Activated B cell treated with CpG ODN at 0.5 μM for 24 hours (primary cell): Measurements from ENCODE around the gene MAFB. TPM values are rescaled to one million over a fixed set of nuclear protein-coding genes. Genes with fewer than 3 reads are reported as not detected.

ENCODE experiments used
- ATAC-seq: fragments of 200-7000 bp; cut with Tn5 transposase; one replicate; pipeline ENCODE4 v1.10.0; 2021; ENCODE audit warnings: low read depth, mild to moderate bottlenecking, moderate library complexity
- CTCF ChIA-PET: fragments of 350-600 bp; sonication (Branson Sonifier 250); formaldehyde crosslinking; loops from one replicate; lab custom pipeline; 2021; ENCODE audit warnings: antibody characterized with exemption; lab: Charles Lee
- POLR2A ChIA-PET: fragments of 350-600 bp; sonication (Branson Sonifier 250); formaldehyde crosslinking; loops from one replicate; lab custom pipeline; 2021; ENCODE audit warnings: antibody characterized with exemption; lab: Charles Lee
- DNase-seq: peaks from one replicate; pipeline ENCODE4 v3.0.0; 2022
- H3K27ac Mint-ChIP-seq: one replicate; pipeline ENCODE4 v1.8.0; 2020; ENCODE audit warnings: mixed read lengths
- H3K27me3 Mint-ChIP-seq: one replicate; pipeline ENCODE4 v1.8.0; 2021; ENCODE audit warnings: mixed read lengths
- H3K36me3 Mint-ChIP-seq: one replicate; pipeline ENCODE4 v1.8.0; 2021; ENCODE audit warnings: low read depth, mixed read lengths
- H3K4me1 Mint-ChIP-seq: one replicate; pipeline ENCODE4 v1.8.0; 2021; ENCODE audit warnings: mixed read lengths
- H3K4me3 Mint-ChIP-seq: one replicate; pipeline ENCODE4 v1.8.0; 2020; ENCODE audit warnings: mild to moderate bottlenecking, mixed read lengths
- H3K9me3 Mint-ChIP-seq: one replicate; pipeline ENCODE4 v1.8.0; 2020; ENCODE audit warnings: mixed read lengths
- intact Hi-C: fragments of 100-400 bp; cut with micrococcal nuclease; formaldehyde crosslinking; loops from one replicate; pipeline ENCODE4 v1.15.1; 2024
- total RNA-seq: library from RNA; stranded (reverse); gene quantifications from 2 replicates; pipeline ENCODE4 v1.2.3, GENCODE V29; 2022
- TF ChIP-seq, protein P1 (sequence below): fragments of 200-600 bp; IDR thresholded peaks from one replicate; pipeline ENCODE4 v1.8.0; 2022; ENCODE audit warnings: antibody characterized with exemption, mild to moderate bottlenecking

Gene MAFB
- total RNA-seq, 1 donor from 2014 or later = 1.1 TPM

DNA sequence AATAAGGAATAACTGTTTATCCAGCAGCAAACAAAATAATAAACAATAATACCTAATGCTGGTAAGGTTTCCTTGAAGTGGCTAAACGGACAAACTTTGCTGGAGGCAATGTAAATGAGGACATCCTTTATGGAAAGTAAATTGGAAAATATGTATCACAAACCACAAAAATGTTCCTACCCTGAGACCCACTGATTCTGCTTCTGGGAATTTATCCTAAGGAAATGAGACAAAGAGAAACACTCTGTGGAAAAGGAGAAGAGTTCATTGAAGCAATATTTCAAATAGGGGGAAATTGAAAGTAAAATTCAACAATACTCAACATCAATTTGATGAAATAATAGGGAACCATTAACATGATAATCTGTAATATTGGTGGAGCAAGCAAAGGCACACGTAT, 37.9 kb downstream of the MAFB start:
- Mint-ChIP-seq H3K36me3 (no peaks in the 10 kb centered on the region), H3K4me1 (no peaks in the 10 kb centered on the region), H3K9me3 (no peaks in the 10 kb centered on the region), H3K27ac (no peak overlapping the region), H3K27me3 (peaks cover 4% of the 10 kb centered on the region), H3K4me3 (no peak overlapping the region)
- intact Hi-C loops = no loop called here
- DNase-seq (no peak), ATAC-seq (no peak)
- ChIA-PET POLR2A (no interaction called here), CTCF (no interaction called here)
- TF ChIP-seq, protein P1, sequence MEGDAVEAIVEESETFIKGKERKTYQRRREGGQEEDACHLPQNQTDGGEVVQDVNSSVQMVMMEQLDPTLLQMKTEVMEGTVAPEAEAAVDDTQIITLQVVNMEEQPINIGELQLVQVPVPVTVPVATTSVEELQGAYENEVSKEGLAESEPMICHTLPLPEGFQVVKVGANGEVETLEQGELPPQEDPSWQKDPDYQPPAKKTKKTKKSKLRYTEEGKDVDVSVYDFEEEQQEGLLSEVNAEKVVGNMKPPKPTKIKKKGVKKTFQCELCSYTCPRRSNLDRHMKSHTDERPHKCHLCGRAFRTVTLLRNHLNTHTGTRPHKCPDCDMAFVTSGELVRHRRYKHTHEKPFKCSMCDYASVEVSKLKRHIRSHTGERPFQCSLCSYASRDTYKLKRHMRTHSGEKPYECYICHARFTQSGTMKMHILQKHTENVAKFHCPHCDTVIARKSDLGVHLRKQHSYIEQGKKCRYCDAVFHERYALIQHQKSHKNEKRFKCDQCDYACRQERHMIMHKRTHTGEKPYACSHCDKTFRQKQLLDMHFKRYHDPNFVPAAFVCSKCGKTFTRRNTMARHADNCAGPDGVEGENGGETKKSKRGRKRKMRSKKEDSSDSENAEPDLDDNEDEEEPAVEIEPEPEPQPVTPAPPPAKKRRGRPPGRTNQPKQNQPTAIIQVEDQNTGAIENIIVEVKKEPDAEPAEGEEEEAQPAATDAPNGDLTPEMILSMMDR = no peak

DNA sequence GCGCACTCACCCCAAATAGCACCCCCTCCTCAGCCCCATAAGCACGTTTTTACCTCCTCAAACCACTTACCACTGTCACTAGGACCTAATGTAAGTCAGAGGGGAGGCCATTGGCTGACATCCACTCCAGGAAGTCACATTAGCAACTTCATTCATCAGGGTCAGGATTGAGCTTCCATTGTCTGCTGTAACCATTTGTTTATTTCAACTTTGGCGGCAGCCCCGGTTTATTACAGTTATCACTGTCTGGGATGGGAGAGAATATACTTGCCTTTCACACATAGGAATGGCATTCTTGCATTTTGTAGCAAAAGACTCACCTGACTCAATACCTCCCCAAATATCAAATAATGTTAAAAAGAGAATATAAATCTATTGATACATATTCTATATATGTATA, 38.3 kb downstream of the MAFB start:
- ChIA-PET POLR2A (no interaction called here), CTCF (no interaction called here)
- Mint-ChIP-seq H3K4me3 (no peak overlapping the region), H3K9me3 (no peaks in the 10 kb centered on the region), H3K27me3 (peaks cover 4% of the 10 kb centered on the region), H3K27ac (no peak overlapping the region), H3K4me1 (no peaks in the 10 kb centered on the region), H3K36me3 (no peaks in the 10 kb centered on the region)
- no peak for DNase-seq
- TF ChIP-seq, protein P1 = no peak
- intact Hi-C loops = no loop called here
- no peak for ATAC-seq

DNA sequence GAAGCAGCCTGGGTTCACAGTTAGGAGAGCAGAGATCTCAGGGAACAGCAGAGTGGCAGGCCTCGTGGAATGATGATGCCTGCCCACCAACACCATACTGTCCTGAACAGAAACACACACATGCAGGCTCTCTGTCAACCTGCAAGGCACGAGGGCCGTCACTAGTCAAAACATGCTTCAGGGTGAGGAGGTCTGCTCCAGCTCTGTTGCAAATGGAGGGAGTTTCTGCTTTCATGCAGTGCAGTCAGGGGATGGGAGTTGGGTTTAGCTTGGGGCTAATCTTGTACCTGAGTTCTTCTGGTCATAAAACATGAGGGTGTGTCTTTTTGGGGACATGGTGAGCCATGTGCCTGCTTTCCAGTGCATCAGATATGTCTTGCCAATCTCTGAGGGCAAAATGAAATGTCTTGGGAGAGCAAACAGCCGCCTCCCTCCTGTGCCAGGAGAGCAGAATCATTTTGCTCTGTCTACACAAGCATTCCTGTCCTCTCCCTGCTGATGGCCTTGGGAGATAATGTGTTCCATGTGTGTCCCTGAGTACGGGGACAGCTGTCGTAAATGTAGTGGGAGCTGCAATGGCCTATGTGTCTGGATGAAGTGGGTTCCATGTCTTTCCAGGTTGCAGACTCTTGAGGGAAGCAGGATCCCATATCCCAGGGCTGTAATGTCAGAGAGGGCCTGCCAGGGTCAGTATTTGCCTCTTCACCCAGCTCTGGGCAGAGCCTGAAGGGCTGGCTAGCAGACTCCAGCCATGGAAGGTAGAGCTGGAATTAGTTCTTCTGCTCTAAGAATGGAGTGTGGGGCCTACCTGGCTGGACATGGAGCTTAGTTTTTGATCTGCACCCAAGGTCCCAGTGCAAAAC, 40.6 kb downstream of the MAFB start:
- no peaks in the 10 kb centered on the region for H3K4me1 Mint-ChIP-seq
- H3K27me3 Mint-ChIP-seq = no peaks in the 10 kb centered on the region
- ChIA-PET POLR2A (no interaction called here), CTCF (no interaction called here)
- H3K4me3 Mint-ChIP-seq = no peak overlapping the region
- no peak overlapping the region for H3K27ac Mint-ChIP-seq
- intact Hi-C loops = no loop called here
- no peaks in the 10 kb centered on the region for H3K36me3 Mint-ChIP-seq
- ATAC-seq (no peak), DNase-seq (no peak)
- TF ChIP-seq, protein P1 = no peak
- no peaks in the 10 kb centered on the region for H3K9me3 Mint-ChIP-seq

- no peaks in the 10 kb centered on the region for H3K9me3 Mint-ChIP-seq
- H3K4me3 Mint-ChIP-seq = no peak overlapping the region
- intact Hi-C loops = no loop called here
- H3K27me3 Mint-ChIP-seq = no peaks in the 10 kb centered on the region
- TF ChIP-seq, protein P1 = no peak
- DNase-seq = no peak
- no peak for ATAC-seq
- ChIA-PET CTCF (no interaction called here), POLR2A (no interaction called here)
- H3K36me3 Mint-ChIP-seq = no peaks in the 10 kb centered on the region
- no peaks in the 10 kb centered on the region for H3K4me1 Mint-ChIP-seq
- H3K27ac Mint-ChIP-seq = no peak overlapping the region
Observed at GRCh38 chr20:40646813-40647212, 42.2 kb downstream of the MAFB start.

GRCh38 chr20:40646361-40646760, 42.7 kb downstream of the MAFB start:
- CTCF ChIA-PET = no interaction called here
- no peak overlapping the region for H3K4me3 Mint-ChIP-seq
- H3K4me1 Mint-ChIP-seq = no peaks in the 10 kb centered on the region
- H3K27ac Mint-ChIP-seq = no peak overlapping the region
- POLR2A ChIA-PET = no interaction called here
- H3K9me3 Mint-ChIP-seq = no peaks in the 10 kb centered on the region
- no peak for ATAC-seq
- TF ChIP-seq, protein P1 = no peak
- no peak for DNase-seq
- no peaks in the 10 kb centered on the region for H3K36me3 Mint-ChIP-seq
- intact Hi-C loops = no loop called here
- no peaks in the 10 kb centered on the region for H3K27me3 Mint-ChIP-seq
